ENCODE measurements around the gene TRPM1. TPM values are rescaled to one million over a fixed set of nuclear protein-coding genes. Genes with fewer than 3 reads are reported as not detected.

Gene TRPM1
- total and polyA plus RNA-seq, 7 donors: 0.03 TPM; not detected in 6

DNA sequence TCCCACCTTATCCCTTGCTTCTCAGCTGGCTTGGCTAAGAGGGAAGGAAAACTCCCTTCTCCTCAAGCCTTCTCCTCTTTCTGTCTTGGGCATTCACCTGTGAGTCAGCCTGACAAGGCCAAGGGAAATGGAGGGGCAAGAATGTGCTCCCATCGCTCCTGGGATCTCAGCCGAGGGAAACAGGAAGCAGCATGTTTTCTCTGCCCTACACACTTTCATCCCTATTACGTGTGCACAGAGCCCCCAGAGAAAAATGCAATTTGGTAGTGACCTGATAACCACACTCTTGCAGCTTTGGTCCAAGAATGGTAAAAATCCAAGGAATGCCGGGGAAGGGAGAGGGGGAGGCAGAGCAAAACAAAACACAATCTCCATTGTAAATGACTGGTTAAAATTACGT, 77.2 kb downstream of the TRPM1 start:
- no peaks in the 10 kb centered on the region for H3K36me3 ChIP-seq (ENCODE audit: insufficient read depth in 1 of 2, low read depth in 1 of 2)
- H3K27ac ChIP-seq: no peak overlapping the region
- H3K27me3 ChIP-seq (ENCODE audit: insufficient read depth in 3 of 3, low read length in 2 of 3): no peaks in the 10 kb centered on the region
- no peaks in the 10 kb centered on the region for H3K9me3 ChIP-seq
- intact Hi-C loops (cut with DNase I): no loop called here
- DNase-seq (no peak), ATAC-seq (no peak)
- 9 to 15% (median 10%) methylated on average over 5 of the region's 5 CpGs for WGBS, 3 donors
- H3K4me1 ChIP-seq: no peaks in the 10 kb centered on the region
- no peak overlapping the region for H3K4me3 ChIP-seq
- TF ChIP-seq, protein P1, sequence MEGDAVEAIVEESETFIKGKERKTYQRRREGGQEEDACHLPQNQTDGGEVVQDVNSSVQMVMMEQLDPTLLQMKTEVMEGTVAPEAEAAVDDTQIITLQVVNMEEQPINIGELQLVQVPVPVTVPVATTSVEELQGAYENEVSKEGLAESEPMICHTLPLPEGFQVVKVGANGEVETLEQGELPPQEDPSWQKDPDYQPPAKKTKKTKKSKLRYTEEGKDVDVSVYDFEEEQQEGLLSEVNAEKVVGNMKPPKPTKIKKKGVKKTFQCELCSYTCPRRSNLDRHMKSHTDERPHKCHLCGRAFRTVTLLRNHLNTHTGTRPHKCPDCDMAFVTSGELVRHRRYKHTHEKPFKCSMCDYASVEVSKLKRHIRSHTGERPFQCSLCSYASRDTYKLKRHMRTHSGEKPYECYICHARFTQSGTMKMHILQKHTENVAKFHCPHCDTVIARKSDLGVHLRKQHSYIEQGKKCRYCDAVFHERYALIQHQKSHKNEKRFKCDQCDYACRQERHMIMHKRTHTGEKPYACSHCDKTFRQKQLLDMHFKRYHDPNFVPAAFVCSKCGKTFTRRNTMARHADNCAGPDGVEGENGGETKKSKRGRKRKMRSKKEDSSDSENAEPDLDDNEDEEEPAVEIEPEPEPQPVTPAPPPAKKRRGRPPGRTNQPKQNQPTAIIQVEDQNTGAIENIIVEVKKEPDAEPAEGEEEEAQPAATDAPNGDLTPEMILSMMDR (IDR thresholded peaks at IDR 0.05): no peak

DNA sequence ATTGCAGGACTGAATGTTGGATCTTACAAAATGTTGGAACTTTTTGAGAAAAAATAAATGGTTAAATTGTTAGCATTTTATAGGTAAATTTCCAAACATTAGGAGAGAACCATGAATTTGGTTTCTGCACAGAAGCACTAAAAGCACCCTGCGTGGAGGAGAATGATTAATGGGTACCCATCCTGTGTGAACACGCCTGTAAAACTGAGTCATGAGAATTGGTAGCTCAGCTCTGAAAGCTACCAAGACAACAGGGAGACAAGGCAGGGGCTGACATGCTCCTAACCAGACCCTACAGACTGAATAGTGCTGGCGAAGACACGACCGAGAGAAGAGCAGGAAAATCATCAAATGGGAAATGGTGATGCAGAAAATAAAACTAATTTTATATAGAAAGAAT, 77.7 kb downstream of the TRPM1 start:
- 81 to 82% (median 81%) methylated on average over 5 of the region's 5 CpGs for WGBS, 3 donors

DNA sequence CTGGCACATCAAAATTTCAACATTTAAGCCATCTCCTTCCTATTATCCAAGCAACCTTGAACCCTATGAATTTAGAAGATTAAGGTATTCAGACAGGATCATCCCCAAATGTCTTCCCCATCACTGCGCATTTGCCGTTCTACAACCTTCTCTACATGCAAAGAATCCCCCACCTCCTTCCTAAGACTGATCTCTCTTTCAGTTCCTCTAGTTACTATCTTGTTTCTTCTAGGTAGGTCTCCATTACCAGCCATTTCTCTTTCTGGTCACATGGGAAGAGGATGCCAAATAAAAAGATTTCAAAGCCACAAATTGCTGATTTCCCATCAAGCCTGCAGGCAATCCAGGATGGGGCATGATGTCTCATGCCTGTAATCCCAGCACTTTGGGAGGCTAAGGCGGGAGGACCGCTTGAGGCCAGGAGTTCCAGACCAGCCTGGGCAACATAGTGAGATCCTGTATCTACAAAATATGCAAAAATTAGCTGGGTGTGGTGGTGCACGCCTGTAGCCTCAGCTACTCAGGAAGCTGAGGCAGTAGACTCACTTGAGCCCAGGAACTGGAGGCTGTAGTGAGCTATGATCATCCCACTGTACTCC, 80.4 kb downstream of the TRPM1 start:
- TF ChIP-seq, protein P1 (IDR thresholded peaks at IDR 0.05): no peak
- ATAC-seq: no peak
- H3K4me3 ChIP-seq: no peak overlapping the region
- no peak overlapping the region for H3K27ac ChIP-seq
- H3K4me1 ChIP-seq: no peaks in the 10 kb centered on the region
- intact Hi-C loops (cut with DNase I): no loop called here
- 92 to 94% (median 92%) methylated on average over 5 of the region's 5 CpGs for WGBS, 3 donors
- no peak for DNase-seq
- H3K27me3 ChIP-seq (ENCODE audit: insufficient read depth in 3 of 3, low read length in 2 of 3): no peaks in the 10 kb centered on the region
- H3K36me3 ChIP-seq (ENCODE audit: insufficient read depth in 1 of 2, low read depth in 1 of 2): no peaks in the 10 kb centered on the region
- H3K9me3 ChIP-seq: no peaks in the 10 kb centered on the region

More for the DNA sequence above, 77.7 kb downstream of the TRPM1 start:
- TF ChIP-seq, protein P1 (IDR thresholded peaks at IDR 0.05): no peak
- no peaks in the 10 kb centered on the region for H3K9me3 ChIP-seq
- ATAC-seq (no peak), DNase-seq (no peak)
- H3K36me3 ChIP-seq (ENCODE audit: insufficient read depth in 1 of 2, low read depth in 1 of 2): no peaks in the 10 kb centered on the region
- H3K4me3 ChIP-seq: no peak overlapping the region
- H3K27ac ChIP-seq: no peak overlapping the region
- intact Hi-C loops (cut with DNase I): no loop called here
- H3K27me3 ChIP-seq (ENCODE audit: insufficient read depth in 3 of 3, low read length in 2 of 3): no peaks in the 10 kb centered on the region
- H3K4me1 ChIP-seq: no peaks in the 10 kb centered on the region

DNA sequence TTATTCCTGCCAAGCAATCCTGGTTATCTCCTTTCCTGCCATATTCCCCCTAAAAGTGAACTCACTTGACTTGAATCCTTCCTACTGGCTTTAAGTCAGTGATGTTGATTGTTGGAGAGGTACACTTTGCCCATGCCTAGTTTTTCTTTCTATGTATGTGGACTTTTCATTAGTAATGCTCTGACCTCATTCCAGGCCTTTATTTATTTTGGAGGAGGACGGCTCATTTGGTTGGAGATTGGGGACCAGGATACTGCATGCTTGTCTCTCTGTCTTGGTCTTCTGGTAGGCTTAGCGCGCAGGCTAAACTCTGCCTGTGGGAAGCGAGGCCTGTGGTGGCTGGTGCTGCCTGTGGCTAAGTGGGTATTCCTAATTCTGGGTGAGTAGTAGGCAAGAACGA, 81.0 kb downstream of the TRPM1 start:
- Histone ChIP-seq H3K9me3 (no peaks in the 10 kb centered on the region), H3K4me3 (no peak overlapping the region), H3K4me1 (no peaks in the 10 kb centered on the region), H3K27me3 (ENCODE audit: insufficient read depth in 3 of 3, low read length in 2 of 3) (no peaks in the 10 kb centered on the region), H3K36me3 (ENCODE audit: insufficient read depth in 1 of 2, low read depth in 1 of 2) (no peaks in the 10 kb centered on the region), H3K27ac (no peak overlapping the region)
- TF ChIP-seq, protein P1 (IDR thresholded peaks at IDR 0.05): no peak
- ATAC-seq (no peak), DNase-seq (no peak)
- WGBS, 3 donors: 89 to 92% (median 92%) methylated on average over 5 of the region's 5 CpGs
- intact Hi-C loops (cut with DNase I): no loop called here

DNA sequence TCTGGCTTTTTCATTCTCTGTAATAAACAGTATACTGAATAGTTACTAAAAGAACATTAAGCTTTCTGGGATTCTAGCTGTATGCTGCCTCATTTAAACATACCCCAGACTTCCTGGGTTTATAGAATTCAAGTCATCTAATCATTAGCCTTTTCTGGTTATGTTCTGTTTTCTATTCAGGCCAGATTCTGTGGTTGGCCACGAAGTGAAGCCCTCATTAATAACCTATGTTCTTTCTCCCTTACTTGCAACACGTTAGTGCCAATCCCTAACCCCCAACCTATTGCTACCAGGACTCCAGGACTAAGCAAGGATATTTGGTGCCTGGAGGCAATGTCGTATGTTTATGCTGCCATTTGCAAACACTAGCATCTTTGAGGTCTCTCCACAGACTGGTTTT, 81.5 kb downstream of the TRPM1 start:
- Histone ChIP-seq H3K4me3 (no peak overlapping the region), H3K9me3 (no peaks in the 10 kb centered on the region), H3K27ac (no peak overlapping the region), H3K36me3 (ENCODE audit: insufficient read depth in 1 of 2, low read depth in 1 of 2) (no peaks in the 10 kb centered on the region), H3K4me1 (no peaks in the 10 kb centered on the region), H3K27me3 (ENCODE audit: insufficient read depth in 3 of 3, low read length in 2 of 3) (no peaks in the 10 kb centered on the region)
- WGBS, 3 donors: 74 to 82% (median 82%) methylated on average over 3 of the region's 3 CpGs
- no peak for ATAC-seq
- no peak for DNase-seq
- TF ChIP-seq, protein P1 (IDR thresholded peaks at IDR 0.05): no peak
- intact Hi-C loops (cut with DNase I): no loop called here
